Caco-2 (cell line): ENCODE data around the gene TFIP11. TPM values are rescaled to one million over a fixed set of nuclear protein-coding genes. Genes with fewer than 3 reads are reported as not detected.

ENCODE experiments used
- BruUV-seq: library from RNA; stranded (reverse); fragments of 400-500 nt; replicated peaks from 2 replicates; lab custom pipeline; 2021; lab: Mats Ljungman, UMichigan
- CTCF ChIA-PET: fragments of 300-600 bp; sonication (Branson Sonifier 250); formaldehyde crosslinking; loops from one replicate; lab custom pipeline; 2022; ENCODE audit warnings: antibody characterized with exemption; lab: Charles Lee
- POLR2A ChIA-PET: fragments of 300-600 bp; sonication (Branson Sonifier 250); formaldehyde crosslinking; loops from one replicate; lab custom pipeline; 2022; ENCODE audit warnings: antibody characterized with exemption; lab: Charles Lee
- DNase-seq, 2 experiments: peaks; one replicate each; pipeline versions ENCODE4 v3.0.0 to v3.0.0-alpha.2; 2020 to 2022
- H3K27me3 ChIP-seq: replicated peaks from 2 replicates; pipeline ENCODE4 v1.6.0; 2011; ENCODE audit warnings: low read length; ENCODE audit not compliant: control insufficient read depth, insufficient read depth
- H3K36me3 ChIP-seq: 2 replicates; pipeline ENCODE4 v1.5.1; 2011; ENCODE audit warnings: low read length; ENCODE audit not compliant: control insufficient read depth, insufficient read depth
- H3K4me1 ChIP-seq: fragments of 250-450 bp; sonication (Bioruptor Pico); 2 replicates; pipeline ENCODE4 v1.5.1; 2020; ENCODE audit warnings: mild to moderate bottlenecking
- H3K4me3 ChIP-seq: 2 replicates; pipeline ENCODE4 v1.5.1; 2011; ENCODE audit warnings: low read depth, mild to moderate bottlenecking, control low read depth, low read length
- H3K9me3 ChIP-seq: fragments of 250-450 bp; sonication (Bioruptor Pico); 2 replicates; pipeline ENCODE4 v1.5.1; 2020; ENCODE audit warnings: mild to moderate bottlenecking, moderate library complexity
- H3K27ac Mint-ChIP-seq: one replicate; pipeline ENCODE4 v1.8.0; 2022; ENCODE audit warnings: mixed read lengths; ENCODE audit not compliant: unreplicated experiment
- H3K27me3 Mint-ChIP-seq: one replicate; pipeline ENCODE4 v1.8.0; 2022; ENCODE audit warnings: mixed read lengths; ENCODE audit not compliant: insufficient read depth, unreplicated experiment
- H3K36me3 Mint-ChIP-seq: one replicate; pipeline ENCODE4 v1.8.0; 2022; ENCODE audit warnings: mild to moderate bottlenecking, mixed read lengths; ENCODE audit not compliant: insufficient read depth, unreplicated experiment
- H3K4me1 Mint-ChIP-seq: one replicate; pipeline ENCODE4 v1.8.0; 2022; ENCODE audit warnings: low read depth, mixed read lengths; ENCODE audit not compliant: unreplicated experiment
- H3K4me3 Mint-ChIP-seq: one replicate; pipeline ENCODE4 v1.8.0; 2022; ENCODE audit warnings: mild to moderate bottlenecking, moderate library complexity, mixed read lengths; ENCODE audit not compliant: unreplicated experiment
- H3K9me3 Mint-ChIP-seq: one replicate; pipeline ENCODE4 v1.8.0; 2022; ENCODE audit warnings: mixed read lengths; ENCODE audit not compliant: unreplicated experiment
- intact Hi-C: fragments of 100-400 bp; cut with micrococcal nuclease; formaldehyde crosslinking; loops from one replicate; pipeline ENCODE4 v1.10.0; 2022; ENCODE audit not compliant: unreplicated experiment
- total RNA-seq: library from RNA; stranded (reverse); gene quantifications from 2 replicates; pipeline ENCODE4 v1.2.3, GENCODE V29; 2022
- TF ChIP-seq, protein P1 (sequence below), 2 experiments: fragments of 200-600 bp in 1 of 2; IDR thresholded peaks; 1 replicate in 1 of 2; 2 replicates in 1 of 2; pipeline versions ENCODE4 v1.5.1 to v1.8.0; 2011 to 2022; ENCODE audit warnings: antibody characterized with exemption in 1 of 2, control low read depth in 1 of 2, inconsistent platforms in 1 of 2, low read depth in 1 of 2, low read length in 1 of 2, mild to moderate bottlenecking in 1 of 2, moderate library complexity in 1 of 2; ENCODE audit not compliant: insufficient read depth in 1 of 2, severe bottlenecking in 1 of 2, unreplicated experiment in 1 of 2

The TFIP11 gene
- total RNA-seq, 1 experiment from 2014 or later: 27.7 TPM

DNA sequence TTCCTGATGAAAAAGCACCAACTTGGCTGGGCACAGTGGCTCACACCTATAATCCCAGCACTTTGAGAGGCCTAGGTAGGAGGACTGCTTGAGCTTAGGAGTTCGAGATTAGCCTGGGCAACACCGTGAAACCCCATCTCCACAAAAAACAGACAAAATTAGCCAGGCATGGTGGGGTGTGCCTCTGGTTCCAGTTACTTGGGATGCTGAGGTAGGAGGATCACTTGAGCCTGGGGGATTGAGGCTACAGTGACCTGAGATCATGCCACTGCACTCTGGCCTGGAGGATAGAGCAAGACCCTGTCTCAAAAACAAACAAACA lies 31.7 kb downstream of the TFIP11 start:
- POLR2A ChIA-PET: no interaction called here
- no peak overlapping the region for H3K4me3 ChIP-seq
- no peak overlapping the region for H3K27ac Mint-ChIP-seq
- TF ChIP-seq, protein P1, sequence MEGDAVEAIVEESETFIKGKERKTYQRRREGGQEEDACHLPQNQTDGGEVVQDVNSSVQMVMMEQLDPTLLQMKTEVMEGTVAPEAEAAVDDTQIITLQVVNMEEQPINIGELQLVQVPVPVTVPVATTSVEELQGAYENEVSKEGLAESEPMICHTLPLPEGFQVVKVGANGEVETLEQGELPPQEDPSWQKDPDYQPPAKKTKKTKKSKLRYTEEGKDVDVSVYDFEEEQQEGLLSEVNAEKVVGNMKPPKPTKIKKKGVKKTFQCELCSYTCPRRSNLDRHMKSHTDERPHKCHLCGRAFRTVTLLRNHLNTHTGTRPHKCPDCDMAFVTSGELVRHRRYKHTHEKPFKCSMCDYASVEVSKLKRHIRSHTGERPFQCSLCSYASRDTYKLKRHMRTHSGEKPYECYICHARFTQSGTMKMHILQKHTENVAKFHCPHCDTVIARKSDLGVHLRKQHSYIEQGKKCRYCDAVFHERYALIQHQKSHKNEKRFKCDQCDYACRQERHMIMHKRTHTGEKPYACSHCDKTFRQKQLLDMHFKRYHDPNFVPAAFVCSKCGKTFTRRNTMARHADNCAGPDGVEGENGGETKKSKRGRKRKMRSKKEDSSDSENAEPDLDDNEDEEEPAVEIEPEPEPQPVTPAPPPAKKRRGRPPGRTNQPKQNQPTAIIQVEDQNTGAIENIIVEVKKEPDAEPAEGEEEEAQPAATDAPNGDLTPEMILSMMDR (IDR thresholded peaks at IDR 0.05; ENCODE audit: insufficient read depth in 1 of 2, low read depth in 1 of 2, low read length in 1 of 2, severe bottlenecking in 1 of 2, unreplicated experiment in 1 of 2): no peak
- no peaks in the 10 kb centered on the region for H3K9me3 Mint-ChIP-seq
- H3K4me1 Mint-ChIP-seq: peaks cover 30% of the 10 kb centered on the region
- no peaks in the 10 kb centered on the region for H3K9me3 ChIP-seq
- no peak overlapping the region for H3K4me3 Mint-ChIP-seq
- CTCF ChIA-PET: interaction anchor here (1.0 kb wide), 1 partner anchor 116 kb away, joined by 3 read pairs; no protein-coding TSS in a partner anchor
- no peaks in the 10 kb centered on the region for H3K27me3 ChIP-seq
- DNase-seq: no peak
- peaks cover 39% of the 10 kb centered on the region for H3K36me3 Mint-ChIP-seq
- H3K36me3 ChIP-seq: peaks cover 2% of the 10 kb centered on the region
- H3K27me3 Mint-ChIP-seq: no peaks in the 10 kb centered on the region
- intact Hi-C loops: no loop called here
- no TSS peak for BruUV-seq
- peaks cover 12% of the 10 kb centered on the region; the same call in 1 of the 2 replicates for H3K4me1 ChIP-seq

DNA sequence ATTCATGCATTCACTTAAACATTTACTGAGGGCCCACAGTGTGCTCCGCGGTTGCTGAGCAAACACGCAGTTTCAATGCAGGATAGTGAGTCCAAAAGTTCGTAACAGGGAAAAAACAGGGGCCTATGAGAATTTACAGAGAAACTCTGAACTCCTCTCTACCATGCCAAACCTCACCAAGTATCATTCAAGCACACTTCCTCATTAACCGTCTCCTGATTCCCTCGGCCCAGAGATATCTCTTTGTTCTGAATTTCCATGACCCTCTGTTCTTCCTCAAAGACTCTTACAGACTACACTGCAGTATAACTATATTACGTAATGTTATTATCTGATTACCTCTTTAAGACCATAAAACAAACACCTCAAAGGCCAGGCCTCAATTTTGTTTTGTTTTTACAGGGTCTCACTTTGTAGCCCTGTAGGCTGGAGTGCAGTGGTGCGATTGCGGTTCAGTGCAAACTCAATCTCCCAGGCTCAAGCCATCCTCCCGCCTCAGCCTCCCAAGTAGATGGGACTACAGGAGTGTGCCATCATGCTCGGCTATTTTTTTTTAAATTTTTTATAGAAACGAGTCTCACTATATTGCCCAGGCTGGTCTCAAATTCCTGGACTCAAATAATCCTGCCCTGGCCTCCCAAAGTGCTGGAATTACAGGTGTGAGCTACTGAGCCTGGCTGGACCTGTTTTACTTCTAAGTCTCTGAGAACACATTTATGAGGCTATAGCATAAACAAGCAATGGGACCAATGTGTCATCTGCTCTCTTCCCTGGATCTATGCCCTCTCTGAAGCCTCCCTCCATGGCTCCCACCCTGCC lies 32.3 kb downstream of the TFIP11 start:
- Mint-ChIP-seq H3K4me3 (peak overlapping the region; percentile 60), H3K27me3 (no peaks in the 10 kb centered on the region), H3K36me3 (peaks cover 39% of the 10 kb centered on the region), H3K4me1 (peaks cover 30% of the 10 kb centered on the region), H3K9me3 (no peaks in the 10 kb centered on the region), H3K27ac (peak overlapping the region; percentile 75)
- CTCF ChIA-PET: interaction anchor here (0.7 to 1.0 kb wide), 2 partner anchors 95 to 116 kb away, joined by 3 read pairs; no protein-coding TSS in a partner anchor
- BruUV-seq: no TSS peak
- Histone ChIP-seq H3K9me3 (no peaks in the 10 kb centered on the region), H3K36me3 (peaks cover 2% of the 10 kb centered on the region), H3K4me3 (no peak overlapping the region), H3K4me1 (peaks cover 12% of the 10 kb centered on the region; the same call in 1 of the 2 replicates), H3K27me3 (no peaks in the 10 kb centered on the region)
- POLR2A ChIA-PET: no interaction called here
- TF ChIP-seq, protein P1 (IDR thresholded peaks at IDR 0.05; ENCODE audit: insufficient read depth in 1 of 2, low read depth in 1 of 2, low read length in 1 of 2, severe bottlenecking in 1 of 2, unreplicated experiment in 1 of 2): no peak
- intact Hi-C loops: no loop called here
- no peak for DNase-seq

GRCh38 chr22:26479043-26479791 lies 33.1 kb downstream of the TFIP11 start:
- H3K27ac Mint-ChIP-seq: peak overlapping the region; percentile 75
- peaks cover 12% of the 10 kb centered on the region; the same call in 1 of the 2 replicates for H3K4me1 ChIP-seq
- DNase-seq: no peak

More at GRCh38 chr22:26479043-26479791, 33.1 kb downstream of the TFIP11 start:
- ChIA-PET POLR2A (no interaction called here), CTCF (interaction anchor here (0.6 to 0.7 kb wide), 2 partner anchors 94 to 101 kb away, joined by 3 read pairs; no protein-coding TSS in a partner anchor)
- H3K4me3 Mint-ChIP-seq: peak overlapping the region; percentile 60
- Histone ChIP-seq H3K9me3 (no peaks in the 10 kb centered on the region), H3K4me3 (no peak overlapping the region), H3K27me3 (no peaks in the 10 kb centered on the region), H3K36me3 (peaks cover 2% of the 10 kb centered on the region)
- peaks cover 30% of the 10 kb centered on the region for H3K4me1 Mint-ChIP-seq
- BruUV-seq: no TSS peak
- intact Hi-C loops: no loop called here
- TF ChIP-seq, protein P1 (IDR thresholded peaks at IDR 0.05; ENCODE audit: insufficient read depth in 1 of 2, low read depth in 1 of 2, low read length in 1 of 2, severe bottlenecking in 1 of 2, unreplicated experiment in 1 of 2): no peak
- H3K9me3 Mint-ChIP-seq: no peaks in the 10 kb centered on the region
- peaks cover 36% of the 10 kb centered on the region for H3K36me3 Mint-ChIP-seq
- H3K27me3 Mint-ChIP-seq: no peaks in the 10 kb centered on the region
